Activated CD4-positive, alpha-beta T cell treated with anti-CD3 and anti-CD28 coated beads for 36 hours (primary cell): Measurements from ENCODE around the gene IL10RA. TPM values are rescaled to one million over a fixed set of nuclear protein-coding genes. Genes with fewer than 3 reads are reported as not detected.

Source experiments
- ATAC-seq: fragments of 200-7000 bp; cut with Tn5 transposase; one replicate; pipeline ENCODE4 v1.10.0; 2021; ENCODE audit warnings: mild to moderate bottlenecking, moderate library complexity
- CTCF ChIA-PET: fragments of 350-600 bp; sonication (Branson Sonifier 250); formaldehyde crosslinking; loops from one replicate; lab custom pipeline; 2021; ENCODE audit warnings: antibody characterized with exemption; lab: Charles Lee
- POLR2A ChIA-PET: fragments of 350-600 bp; sonication (Branson Sonifier 250); formaldehyde crosslinking; loops from one replicate; lab custom pipeline; 2021; ENCODE audit warnings: antibody characterized with exemption, inconsistent platforms; lab: Charles Lee
- DNase-seq: peaks from one replicate; pipeline ENCODE4 v3.0.0-alpha.2; 2020
- H3K27ac Mint-ChIP-seq: one replicate; pipeline ENCODE4 v1.8.0; 2021; ENCODE audit warnings: mixed read lengths
- H3K27me3 Mint-ChIP-seq: one replicate; pipeline ENCODE4 v1.8.0; 2021; ENCODE audit warnings: mixed read lengths
- H3K36me3 Mint-ChIP-seq: one replicate; pipeline ENCODE4 v1.8.0; 2021; ENCODE audit warnings: low read depth, mixed read lengths
- H3K4me1 Mint-ChIP-seq: one replicate; pipeline ENCODE4 v1.8.0; 2021; ENCODE audit warnings: mixed read lengths
- H3K4me3 Mint-ChIP-seq: one replicate; pipeline ENCODE4 v1.8.0; 2021; ENCODE audit warnings: mild to moderate bottlenecking, moderate library complexity, mixed read lengths
- H3K9me3 Mint-ChIP-seq: one replicate; pipeline ENCODE4 v1.8.0; 2021; ENCODE audit warnings: low read depth, mixed read lengths
- intact Hi-C, 2 experiments: fragments of 100-400 bp; cut with DNase I in 1 of 2; cut with micrococcal nuclease in 1 of 2; formaldehyde crosslinking; loops; one replicate each; pipeline versions ENCODE4 v1.14.2 to v1.15.1; 2022 to 2024; cut with DNase I, micrococcal nuclease
- total RNA-seq, 2 experiments: library from RNA; stranded (reverse); gene quantifications; one replicate each; pipeline ENCODE4 v1.2.3, GENCODE V29; 2021

Gene IL10RA
- total RNA-seq, 2 experiments from 2014 or later: 57.1 to 79.4 TPM

- peaks cover 26% of the 10 kb centered on the region for H3K4me1 Mint-ChIP-seq
- H3K4me3 Mint-ChIP-seq: no peak overlapping the region
- DNase-seq: no peak
- intact Hi-C loops: no loop called here
- H3K36me3 Mint-ChIP-seq: peaks cover 19% of the 10 kb centered on the region
- no peaks in the 10 kb centered on the region for H3K27me3 Mint-ChIP-seq
- ChIA-PET POLR2A (no interaction called here), CTCF (interaction anchor here (0.9 to 2.5 kb wide), 3 partner anchors 15 to 91 kb away, joined by 5 to 23 read pairs (median 5); no protein-coding TSS in a partner anchor)
- no peak for ATAC-seq
- no peak overlapping the region for H3K27ac Mint-ChIP-seq
- H3K9me3 Mint-ChIP-seq: peaks cover 14% of the 10 kb centered on the region
Observed at GRCh38 chr11:117961896-117962295, 24.3 kb upstream of the IL10RA start.

GRCh38 chr11:117962826-117963225 lies 23.4 kb upstream of the IL10RA start:
- peaks cover 14% of the 10 kb centered on the region for H3K9me3 Mint-ChIP-seq
- ATAC-seq (no peak), DNase-seq (no peak)
- no peak overlapping the region for H3K27ac Mint-ChIP-seq
- no peaks in the 10 kb centered on the region for H3K27me3 Mint-ChIP-seq
- intact Hi-C loops: no loop called here
- ChIA-PET POLR2A (no interaction called here), CTCF (no interaction called here)
- peaks cover 26% of the 10 kb centered on the region for H3K4me1 Mint-ChIP-seq
- no peak overlapping the region for H3K4me3 Mint-ChIP-seq
- peaks cover 16% of the 10 kb centered on the region for H3K36me3 Mint-ChIP-seq

GRCh38 chr11:117966908-117967307 lies 19.3 kb upstream of the IL10RA start:
- intact Hi-C loops: no loop called here
- POLR2A ChIA-PET: no interaction called here
- H3K36me3 Mint-ChIP-seq: no peaks in the 10 kb centered on the region
- H3K9me3 Mint-ChIP-seq: no peaks in the 10 kb centered on the region
- peaks cover 34% of the 10 kb centered on the region for H3K4me1 Mint-ChIP-seq
- H3K4me3 Mint-ChIP-seq: no peak overlapping the region
- DNase-seq: no peak
- H3K27ac Mint-ChIP-seq: no peak overlapping the region
- H3K27me3 Mint-ChIP-seq: no peaks in the 10 kb centered on the region
- no peak for ATAC-seq
- CTCF ChIA-PET: interaction anchor here (0.6 to 0.9 kb wide), 2 partner anchors 61 to 86 kb away, joined by 3 read pairs; no protein-coding TSS in a partner anchor

- no peak overlapping the region for H3K4me3 Mint-ChIP-seq
- no peaks in the 10 kb centered on the region for H3K9me3 Mint-ChIP-seq
- peaks cover 55% of the 10 kb centered on the region for H3K4me1 Mint-ChIP-seq
- ATAC-seq (no peak), DNase-seq (no peak)
- ChIA-PET CTCF (interaction anchor here (0.7 to 1.6 kb wide), 3 partner anchors 9 to 84 kb away, joined by 3 to 7 read pairs (median 4); no protein-coding TSS in a partner anchor), POLR2A (interaction anchor here (0.7 kb wide), 1 partner anchor 18 kb away, joined by 4 read pairs; no protein-coding TSS in a partner anchor)
- H3K27me3 Mint-ChIP-seq: no peaks in the 10 kb centered on the region
- intact Hi-C loops: no loop called here
- H3K27ac Mint-ChIP-seq: peak overlapping the region; percentile 68
- no peaks in the 10 kb centered on the region for H3K36me3 Mint-ChIP-seq
Observed at GRCh38 chr11:117969160-117969991, 16.8 kb upstream of the IL10RA start.

GRCh38 chr11:117970400-117971024 lies 15.7 kb upstream of the IL10RA start:
- intact Hi-C loops: loop anchor here in 1 of 2 experiments (2.0 kb wide), 1 partner anchor 16 kb away; the partner anchor contains the start of gene IL10RA
- Mint-ChIP-seq H3K9me3 (no peaks in the 10 kb centered on the region), H3K4me1 (peaks cover 65% of the 10 kb centered on the region), H3K27ac (peak overlapping the region; percentile 74), H3K27me3 (no peaks in the 10 kb centered on the region), H3K36me3 (no peaks in the 10 kb centered on the region), H3K4me3 (peak overlapping the region; percentile 4)
- POLR2A ChIA-PET: interaction anchor here (0.6 to 1.3 kb wide), 3 partner anchors 15 to 318 kb away, joined by 3 to 5 read pairs (median 4); partner anchors contain the start of gene IL10RA
- ATAC-seq (peak; percentile 69), DNase-seq (peak; percentile 56)
- CTCF ChIA-PET: interaction anchor here (0.6 to 1.6 kb wide), 6 partner anchors 10 to 592 kb away, joined by 3 to 7 read pairs (median 4); no protein-coding TSS in a partner anchor

- no peaks in the 10 kb centered on the region for H3K27me3 Mint-ChIP-seq
- DNase-seq (no peak), ATAC-seq (no peak)
- H3K4me3 Mint-ChIP-seq: no peak overlapping the region
- intact Hi-C loops: no loop called here
- H3K4me1 Mint-ChIP-seq: peaks cover 80% of the 10 kb centered on the region
- peaks cover 2% of the 10 kb centered on the region for H3K36me3 Mint-ChIP-seq
- H3K27ac Mint-ChIP-seq: peak overlapping the region; percentile 58
- no peaks in the 10 kb centered on the region for H3K9me3 Mint-ChIP-seq
- ChIA-PET CTCF (interaction anchor here (2.1 kb wide), 1 partner anchor 81 kb away, joined by 7 read pairs; no protein-coding TSS in a partner anchor), POLR2A (interaction anchor here (1.3 kb wide), 1 partner anchor 14 kb away, joined by 4 read pairs; the partner anchor contains the start of gene IL10RA)
Observed at GRCh38 chr11:117972044-117972443, 14.2 kb upstream of the IL10RA start.

- no peaks in the 10 kb centered on the region for H3K27me3 Mint-ChIP-seq
- no peaks in the 10 kb centered on the region for H3K9me3 Mint-ChIP-seq
- peaks cover 10% of the 10 kb centered on the region for H3K36me3 Mint-ChIP-seq
- H3K4me1 Mint-ChIP-seq: peaks cover 89% of the 10 kb centered on the region
- peak overlapping the region; percentile 52 for H3K27ac Mint-ChIP-seq
- no peak overlapping the region for H3K4me3 Mint-ChIP-seq
- CTCF ChIA-PET: interaction anchor here (1.4 to 2.1 kb wide), 3 partner anchors 20 to 80 kb away, joined by 7 to 8 read pairs (median 7); no protein-coding TSS in a partner anchor
- DNase-seq (no peak), ATAC-seq (no peak)
- POLR2A ChIA-PET: no interaction called here
- intact Hi-C loops: no loop called here
Observed at GRCh38 chr11:117972629-117973502, 13.3 kb upstream of the IL10RA start.

GRCh38 chr11:117973503-117973860 lies 12.7 kb upstream of the IL10RA start:
- CTCF ChIA-PET: interaction anchor here (1.4 to 2.1 kb wide), 3 partner anchors 21 to 80 kb away, joined by 7 to 8 read pairs (median 7); no protein-coding TSS in a partner anchor
- POLR2A ChIA-PET: no interaction called here
- no peak for ATAC-seq
- peak overlapping the region; percentile 44 for H3K27ac Mint-ChIP-seq
- no peak for DNase-seq
- no peak overlapping the region for H3K4me3 Mint-ChIP-seq
- peaks cover 14% of the 10 kb centered on the region for H3K36me3 Mint-ChIP-seq
- no peaks in the 10 kb centered on the region for H3K27me3 Mint-ChIP-seq
- H3K9me3 Mint-ChIP-seq: no peaks in the 10 kb centered on the region
- intact Hi-C loops: no loop called here
- H3K4me1 Mint-ChIP-seq: peaks cover 90% of the 10 kb centered on the region

- Mint-ChIP-seq H3K4me1 (peaks cover 81% of the 10 kb centered on the region), H3K27me3 (no peaks in the 10 kb centered on the region), H3K27ac (peak overlapping the region; percentile 59), H3K36me3 (peaks cover 14% of the 10 kb centered on the region), H3K4me3 (no peak overlapping the region), H3K9me3 (no peaks in the 10 kb centered on the region)
- DNase-seq: no peak
- ChIA-PET POLR2A (interaction anchor here (0.9 kb wide), 2 partner anchors 10 to 76 kb away, joined by 3 to 4 read pairs; partner anchors contain the start of gene IL10RA), CTCF (interaction anchor here (0.7 to 4.1 kb wide), 6 partner anchors 23 to 637 kb away, joined by 3 to 19 read pairs (median 5); no protein-coding TSS in a partner anchor)
- intact Hi-C loops: no loop called here
- ATAC-seq: no peak
Observed at GRCh38 chr11:117976445-117976844, 9.7 kb upstream of the IL10RA start.

- Mint-ChIP-seq H3K9me3 (no peaks in the 10 kb centered on the region), H3K4me1 (peaks cover 81% of the 10 kb centered on the region), H3K36me3 (peaks cover 14% of the 10 kb centered on the region), H3K27ac (peak overlapping the region; percentile 59), H3K4me3 (no peak overlapping the region), H3K27me3 (no peaks in the 10 kb centered on the region)
- intact Hi-C loops: no loop called here
- no peak for DNase-seq
- no peak for ATAC-seq
- ChIA-PET POLR2A (interaction anchor here (0.9 kb wide), 1 partner anchor 10 kb away, joined by 3 read pairs; the partner anchor contains the start of gene IL10RA), CTCF (interaction anchor here (1.2 to 4.1 kb wide), 8 partner anchors 23 to 195 kb away, joined by 3 to 19 read pairs (median 5); no protein-coding TSS in a partner anchor)
Observed at GRCh38 chr11:117977029-117977428, 9.2 kb upstream of the IL10RA start.
